ENCODE results near the gene IFNL2. TPM values are rescaled to one million over a fixed set of nuclear protein-coding genes. Genes with fewer than 3 reads are reported as not detected.

Gene IFNL2
- polyA plus RNA-seq, 1 donor from 2014 or later, result not detected

DNA sequence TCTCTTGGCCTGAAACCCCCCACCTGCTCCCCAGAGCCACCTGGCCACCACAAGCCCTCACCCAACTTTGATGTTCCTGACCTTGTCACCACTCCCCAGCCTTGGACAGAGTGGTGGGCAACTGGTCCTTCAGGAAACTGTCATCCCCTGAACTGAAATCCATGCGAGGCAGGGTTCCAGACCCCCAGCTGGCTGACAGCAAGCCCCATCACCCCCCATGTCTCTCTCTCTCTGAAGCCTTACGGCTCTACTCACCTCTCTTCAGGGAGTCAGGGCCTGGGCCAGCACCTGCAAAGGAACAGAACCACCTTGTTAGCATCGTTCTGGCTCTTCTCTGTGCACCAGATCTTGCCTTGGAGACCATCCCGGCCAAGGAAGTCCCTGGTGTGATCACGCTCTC, 49.9 kb downstream of the IFNL2 start:
- no peaks in the 10 kb centered on the region for H3K9me2 ChIP-seq (ENCODE audit: insufficient read depth, low read length)
- no peak overlapping the region for H3K4me3 ChIP-seq (ENCODE audit: low read length)
- H2AFZ ChIP-seq (ENCODE audit: low read depth, low read length), result no peak overlapping the region
- H3K27me3 ChIP-seq (ENCODE audit: insufficient read depth, low read depth, low read length), result no peaks in the 10 kb centered on the region
- TF ChIP-seq, protein P1, sequence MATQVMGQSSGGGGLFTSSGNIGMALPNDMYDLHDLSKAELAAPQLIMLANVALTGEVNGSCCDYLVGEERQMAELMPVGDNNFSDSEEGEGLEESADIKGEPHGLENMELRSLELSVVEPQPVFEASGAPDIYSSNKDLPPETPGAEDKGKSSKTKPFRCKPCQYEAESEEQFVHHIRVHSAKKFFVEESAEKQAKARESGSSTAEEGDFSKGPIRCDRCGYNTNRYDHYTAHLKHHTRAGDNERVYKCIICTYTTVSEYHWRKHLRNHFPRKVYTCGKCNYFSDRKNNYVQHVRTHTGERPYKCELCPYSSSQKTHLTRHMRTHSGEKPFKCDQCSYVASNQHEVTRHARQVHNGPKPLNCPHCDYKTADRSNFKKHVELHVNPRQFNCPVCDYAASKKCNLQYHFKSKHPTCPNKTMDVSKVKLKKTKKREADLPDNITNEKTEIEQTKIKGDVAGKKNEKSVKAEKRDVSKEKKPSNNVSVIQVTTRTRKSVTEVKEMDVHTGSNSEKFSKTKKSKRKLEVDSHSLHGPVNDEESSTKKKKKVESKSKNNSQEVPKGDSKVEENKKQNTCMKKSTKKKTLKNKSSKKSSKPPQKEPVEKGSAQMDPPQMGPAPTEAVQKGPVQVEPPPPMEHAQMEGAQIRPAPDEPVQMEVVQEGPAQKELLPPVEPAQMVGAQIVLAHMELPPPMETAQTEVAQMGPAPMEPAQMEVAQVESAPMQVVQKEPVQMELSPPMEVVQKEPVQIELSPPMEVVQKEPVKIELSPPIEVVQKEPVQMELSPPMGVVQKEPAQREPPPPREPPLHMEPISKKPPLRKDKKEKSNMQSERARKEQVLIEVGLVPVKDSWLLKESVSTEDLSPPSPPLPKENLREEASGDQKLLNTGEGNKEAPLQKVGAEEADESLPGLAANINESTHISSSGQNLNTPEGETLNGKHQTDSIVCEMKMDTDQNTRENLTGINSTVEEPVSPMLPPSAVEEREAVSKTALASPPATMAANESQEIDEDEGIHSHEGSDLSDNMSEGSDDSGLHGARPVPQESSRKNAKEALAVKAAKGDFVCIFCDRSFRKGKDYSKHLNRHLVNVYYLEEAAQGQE (IDR thresholded peaks at IDR 0.05; ENCODE audit: borderline replicate concordance), result no peak
- TF ChIP-seq EZH2 (IDR thresholded peaks at IDR 0.05; ENCODE audit: borderline replicate concordance, insufficient read depth, low read length, poor library complexity, severe bottlenecking) (no peak), RAD21 (conservative IDR thresholded peaks at IDR 0.05) (no peak), MXI1 (conservative IDR thresholded peaks at IDR 0.05; ENCODE audit: poor library complexity, severe bottlenecking) (no peak)
- TF ChIP-seq, protein P2, sequence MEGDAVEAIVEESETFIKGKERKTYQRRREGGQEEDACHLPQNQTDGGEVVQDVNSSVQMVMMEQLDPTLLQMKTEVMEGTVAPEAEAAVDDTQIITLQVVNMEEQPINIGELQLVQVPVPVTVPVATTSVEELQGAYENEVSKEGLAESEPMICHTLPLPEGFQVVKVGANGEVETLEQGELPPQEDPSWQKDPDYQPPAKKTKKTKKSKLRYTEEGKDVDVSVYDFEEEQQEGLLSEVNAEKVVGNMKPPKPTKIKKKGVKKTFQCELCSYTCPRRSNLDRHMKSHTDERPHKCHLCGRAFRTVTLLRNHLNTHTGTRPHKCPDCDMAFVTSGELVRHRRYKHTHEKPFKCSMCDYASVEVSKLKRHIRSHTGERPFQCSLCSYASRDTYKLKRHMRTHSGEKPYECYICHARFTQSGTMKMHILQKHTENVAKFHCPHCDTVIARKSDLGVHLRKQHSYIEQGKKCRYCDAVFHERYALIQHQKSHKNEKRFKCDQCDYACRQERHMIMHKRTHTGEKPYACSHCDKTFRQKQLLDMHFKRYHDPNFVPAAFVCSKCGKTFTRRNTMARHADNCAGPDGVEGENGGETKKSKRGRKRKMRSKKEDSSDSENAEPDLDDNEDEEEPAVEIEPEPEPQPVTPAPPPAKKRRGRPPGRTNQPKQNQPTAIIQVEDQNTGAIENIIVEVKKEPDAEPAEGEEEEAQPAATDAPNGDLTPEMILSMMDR (IDR thresholded peaks at IDR 0.05; ENCODE audit: poor library complexity, severe bottlenecking), result no peak
- H3K79me2 ChIP-seq (replicated peaks; ENCODE audit: insufficient read depth, low read length), result no peaks in the 10 kb centered on the region
- H3K4me2 ChIP-seq (ENCODE audit: low read length), result no peak overlapping the region
- H3K36me3 ChIP-seq (ENCODE audit: insufficient read depth, low read length), result no peaks in the 10 kb centered on the region
- no peaks in the 10 kb centered on the region for H3K9me3 ChIP-seq (ENCODE audit: low read length)
- H3F3A ChIP-seq (ENCODE audit: insufficient read depth, low read length, poor library complexity, severe bottlenecking), result no peaks in the 10 kb centered on the region
- no peaks in the 10 kb centered on the region for H4K20me1 ChIP-seq (ENCODE audit: insufficient read depth)
- no peak overlapping the region for H3K27ac ChIP-seq (ENCODE audit: low read length)
- H3K9ac ChIP-seq (ENCODE audit: low read length), result no peak overlapping the region

DNA sequence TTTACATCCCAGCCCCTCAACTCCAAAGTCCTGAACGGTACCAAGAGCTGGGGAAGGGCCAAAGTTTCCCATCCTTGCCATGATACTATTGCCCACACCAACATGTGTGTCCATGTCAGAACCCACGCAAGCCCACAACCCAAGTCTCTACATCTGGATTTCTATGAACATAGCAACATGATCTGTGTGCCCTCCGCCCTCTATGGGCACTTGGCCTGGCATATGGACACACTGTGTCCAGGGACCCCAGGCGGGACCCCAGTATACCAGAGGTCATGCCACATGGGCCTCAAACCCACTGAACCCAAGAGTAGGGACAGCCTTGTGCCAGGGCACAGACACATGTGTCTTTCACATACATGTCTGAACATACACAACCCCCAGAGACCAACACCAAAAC, 50.5 kb downstream of the IFNL2 start:
- TF ChIP-seq EP300 (conservative IDR thresholded peaks at IDR 0.05; ENCODE audit: poor library complexity, severe bottlenecking), result no peak
- TF ChIP-seq, protein P1 (IDR thresholded peaks at IDR 0.05; ENCODE audit: borderline replicate concordance), result no peak
- no peak for TF ChIP-seq POLR2AphosphoS5 (IDR thresholded peaks at IDR 0.05)
- TF ChIP-seq, protein P2 (IDR thresholded peaks at IDR 0.05; ENCODE audit: poor library complexity, severe bottlenecking), result no peak
- no peak for TF ChIP-seq RAD21 (conservative IDR thresholded peaks at IDR 0.05)
- TF ChIP-seq SMC3 (conservative IDR thresholded peaks at IDR 0.05; ENCODE audit: poor library complexity), result no peak
- TF ChIP-seq MXI1 (conservative IDR thresholded peaks at IDR 0.05; ENCODE audit: poor library complexity, severe bottlenecking), result no peak
- TF ChIP-seq EZH2 (IDR thresholded peaks at IDR 0.05; ENCODE audit: borderline replicate concordance, insufficient read depth, low read length, poor library complexity, severe bottlenecking), result no peak
- TF ChIP-seq TAF1 (IDR thresholded peaks at IDR 0.05; ENCODE audit: low read depth), result no peak
- no peaks in the 10 kb centered on the region for H3K9me2 ChIP-seq (ENCODE audit: insufficient read depth, low read length)
- no peak overlapping the region for H3K4me2 ChIP-seq (ENCODE audit: low read length)
- H3K9me3 ChIP-seq (ENCODE audit: low read length), result no peaks in the 10 kb centered on the region
- no peaks in the 10 kb centered on the region for H3K79me2 ChIP-seq (replicated peaks; ENCODE audit: insufficient read depth, low read length)
- no peaks in the 10 kb centered on the region for H3K36me3 ChIP-seq (ENCODE audit: insufficient read depth, low read length)
- no peaks in the 10 kb centered on the region for H4K20me1 ChIP-seq (ENCODE audit: insufficient read depth)
- no peak overlapping the region for H2AFZ ChIP-seq (ENCODE audit: low read depth, low read length)
- H3K27ac ChIP-seq (ENCODE audit: low read length), result no peak overlapping the region
- H3F3A ChIP-seq (ENCODE audit: insufficient read depth, low read length, poor library complexity, severe bottlenecking), result no peaks in the 10 kb centered on the region
- H3K27me3 ChIP-seq (ENCODE audit: insufficient read depth, low read depth, low read length), result no peaks in the 10 kb centered on the region
- H3K4me3 ChIP-seq (ENCODE audit: low read length), result peak overlapping the region; percentile 88
- no peak overlapping the region for H3K9ac ChIP-seq (ENCODE audit: low read length)

Measured in neural cell (in vitro differentiated cells).